ENCODE measurements around the gene DOCK2. TPM values are rescaled to one million over a fixed set of nuclear protein-coding genes. Genes with fewer than 3 reads are reported as not detected.

Gene DOCK2
- total RNA-seq, 3 donors from 2014 or later = 13.4 to 43.8 (median 19.8) TPM

- intact Hi-C loops (cut with DNase I; ENCODE audit: low total_unique reads) = no loop called here
Observed at GRCh38 chr5:169856571-169856970, 219.5 kb downstream of the DOCK2 start.

DNA sequence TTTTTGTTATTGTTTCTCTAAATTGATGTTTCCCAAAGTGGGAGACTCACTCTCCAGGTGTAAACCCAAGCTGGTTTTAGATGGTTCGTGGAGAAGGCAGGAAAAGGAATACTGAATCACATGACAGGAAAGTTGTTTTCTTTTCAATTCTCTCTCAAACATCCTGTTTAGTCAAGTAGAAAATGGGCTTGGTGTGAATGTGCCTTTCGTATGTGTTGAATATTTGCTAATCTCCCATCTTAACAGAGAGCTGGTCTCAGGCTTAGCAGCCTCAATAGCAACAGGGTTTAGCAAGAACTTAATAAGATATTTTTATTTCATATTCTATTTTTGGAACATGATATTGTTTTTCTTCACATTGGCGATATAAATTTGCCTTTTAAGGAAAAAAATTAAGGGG is 223.5 kb downstream of the DOCK2 start:
- H3K27me3 ChIP-seq = no peaks in the 10 kb centered on the region
- intact Hi-C loops (cut with DNase I; ENCODE audit: low total_unique reads) = no loop called here
- H3K36me3 ChIP-seq = no peaks in the 10 kb centered on the region
- TF ChIP-seq, protein P1, sequence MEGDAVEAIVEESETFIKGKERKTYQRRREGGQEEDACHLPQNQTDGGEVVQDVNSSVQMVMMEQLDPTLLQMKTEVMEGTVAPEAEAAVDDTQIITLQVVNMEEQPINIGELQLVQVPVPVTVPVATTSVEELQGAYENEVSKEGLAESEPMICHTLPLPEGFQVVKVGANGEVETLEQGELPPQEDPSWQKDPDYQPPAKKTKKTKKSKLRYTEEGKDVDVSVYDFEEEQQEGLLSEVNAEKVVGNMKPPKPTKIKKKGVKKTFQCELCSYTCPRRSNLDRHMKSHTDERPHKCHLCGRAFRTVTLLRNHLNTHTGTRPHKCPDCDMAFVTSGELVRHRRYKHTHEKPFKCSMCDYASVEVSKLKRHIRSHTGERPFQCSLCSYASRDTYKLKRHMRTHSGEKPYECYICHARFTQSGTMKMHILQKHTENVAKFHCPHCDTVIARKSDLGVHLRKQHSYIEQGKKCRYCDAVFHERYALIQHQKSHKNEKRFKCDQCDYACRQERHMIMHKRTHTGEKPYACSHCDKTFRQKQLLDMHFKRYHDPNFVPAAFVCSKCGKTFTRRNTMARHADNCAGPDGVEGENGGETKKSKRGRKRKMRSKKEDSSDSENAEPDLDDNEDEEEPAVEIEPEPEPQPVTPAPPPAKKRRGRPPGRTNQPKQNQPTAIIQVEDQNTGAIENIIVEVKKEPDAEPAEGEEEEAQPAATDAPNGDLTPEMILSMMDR (IDR thresholded peaks at IDR 0.05) = no peak
- TF ChIP-seq POLR2AphosphoS5 (IDR thresholded peaks at IDR 0.05) = no peak
- no peak for TF ChIP-seq POLR2A (IDR thresholded peaks at IDR 0.05)
- no peaks in the 10 kb centered on the region for H3K9me3 ChIP-seq
- DNase-seq (ENCODE audit: low spot score in 2 of 2) = no peak
- no peaks in the 10 kb centered on the region for H3K4me1 ChIP-seq
- H3K27ac ChIP-seq = no peak overlapping the region
- H3K4me3 ChIP-seq = no peak overlapping the region

More at GRCh38 chr5:169856571-169856970, 219.5 kb downstream of the DOCK2 start:
- Histone ChIP-seq H3K9me3 (peaks cover 3 to 8% of the 10 kb centered on the region in 2 donors), H3K27ac (no peak overlapping the region), H3K4me3 (no peak overlapping the region), H3K36me3 (no peaks in the 10 kb centered on the region), H3K4me1 (no peaks in the 10 kb centered on the region), H3K27me3 (no peaks in the 10 kb centered on the region)
- TF ChIP-seq, protein P1 (IDR thresholded peaks at IDR 0.05) = no peak
- TF ChIP-seq POLR2AphosphoS5 (IDR thresholded peaks at IDR 0.05) (no peak), POLR2A (IDR thresholded peaks at IDR 0.05) (no peak)
- DNase-seq (ENCODE audit: low spot score in 2 of 2) = no peak

- Histone ChIP-seq H3K4me3 (no peak overlapping the region), H3K27ac (no peak overlapping the region), H3K9me3 (no peaks in the 10 kb centered on the region), H3K36me3 (no peaks in the 10 kb centered on the region), H3K27me3 (no peaks in the 10 kb centered on the region), H3K4me1 (no peaks in the 10 kb centered on the region)
- TF ChIP-seq POLR2AphosphoS5 (IDR thresholded peaks at IDR 0.05) = no peak
- no peak for TF ChIP-seq POLR2A (IDR thresholded peaks at IDR 0.05)
- TF ChIP-seq, protein P1 (IDR thresholded peaks at IDR 0.05) = no peak
- DNase-seq (ENCODE audit: low spot score in 2 of 2) = no peak
- intact Hi-C loops (cut with DNase I; ENCODE audit: low total_unique reads) = no loop called here
Observed at GRCh38 chr5:169861433-169861832, 224.4 kb downstream of the DOCK2 start.

DNA sequence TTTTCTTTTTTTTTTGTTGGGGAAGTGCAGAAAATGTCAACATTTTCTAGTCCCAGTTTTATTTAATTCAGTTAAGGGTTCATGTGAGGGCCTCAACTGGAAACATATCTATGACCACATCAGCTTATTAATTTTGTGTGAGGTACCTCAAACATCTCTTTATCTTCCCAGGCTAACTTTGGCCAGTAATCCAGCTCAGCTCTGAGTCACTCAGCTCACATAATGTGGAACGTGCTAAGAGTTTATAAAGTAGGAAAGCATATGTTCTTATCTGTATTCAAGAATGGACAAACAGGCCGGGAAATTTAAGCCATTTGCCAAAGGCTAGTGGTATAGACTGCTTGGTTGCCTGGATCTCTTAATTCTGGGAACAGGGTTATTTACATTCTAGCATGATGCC is 224.9 kb downstream of the DOCK2 start:
- no peaks in the 10 kb centered on the region for H3K27me3 ChIP-seq
- no peak overlapping the region for H3K27ac ChIP-seq
- no peak for DNase-seq (ENCODE audit: low spot score in 2 of 2)
- intact Hi-C loops (cut with DNase I; ENCODE audit: low total_unique reads) = no loop called here
- H3K36me3 ChIP-seq = no peaks in the 10 kb centered on the region
- H3K4me1 ChIP-seq = no peaks in the 10 kb centered on the region
- H3K4me3 ChIP-seq = no peak overlapping the region
- TF ChIP-seq, protein P1 (IDR thresholded peaks at IDR 0.05) = no peak
- no peak for TF ChIP-seq POLR2AphosphoS5 (IDR thresholded peaks at IDR 0.05)
- TF ChIP-seq POLR2A (IDR thresholded peaks at IDR 0.05) = no peak
- no peaks in the 10 kb centered on the region for H3K9me3 ChIP-seq

- intact Hi-C loops (cut with DNase I; ENCODE audit: low total_unique reads) = no loop called here
- Histone ChIP-seq H3K36me3 (no peaks in the 10 kb centered on the region), H3K4me1 (no peaks in the 10 kb centered on the region), H3K9me3 (no peaks in the 10 kb centered on the region), H3K4me3 (no peak overlapping the region), H3K27me3 (no peaks in the 10 kb centered on the region), H3K27ac (no peak overlapping the region)
- no peak for DNase-seq (ENCODE audit: low spot score in 2 of 2)
- no peak for TF ChIP-seq POLR2A (IDR thresholded peaks at IDR 0.05)
- no peak for TF ChIP-seq POLR2AphosphoS5 (IDR thresholded peaks at IDR 0.05)
- TF ChIP-seq, protein P1 (IDR thresholded peaks at IDR 0.05) = no peak
Observed at GRCh38 chr5:169862391-169862811, 225.3 kb downstream of the DOCK2 start.
